Astrocyte (in vitro differentiated cells and primary cell): Measurements from ENCODE around the gene VTCN1. TPM values are rescaled to one million over a fixed set of nuclear protein-coding genes. Genes with fewer than 3 reads are reported as not detected.

Source experiments
- DNase-seq: peaks from one replicate; pipeline ENCODE4 v3.0.0-alpha.2; 2010; ENCODE audit warnings: low read depth
- FAIRE-seq: peaks from 2 replicates; lab custom pipeline; 2011; peaks lifted over from hg19 to GRCh38; lab: Jason Lieb, UNC
- H2AFZ ChIP-seq: 2 replicates; pipeline ENCODE4 v1.6.0; 2012; ENCODE audit warnings: low read depth, low read length, inconsistent platforms
- H3K27ac ChIP-seq: 2 replicates; pipeline ENCODE4 v1.5.1; 2011; ENCODE audit warnings: low read depth, low read length, inconsistent platforms
- H3K27me3 ChIP-seq: 2 replicates; pipeline ENCODE4 v1.6.0; 2011; ENCODE audit warnings: low read length, inconsistent platforms; ENCODE audit not compliant: insufficient read depth
- H3K36me3 ChIP-seq: 2 replicates; pipeline ENCODE4 v1.5.1; 2011; ENCODE audit warnings: low read length, inconsistent platforms; ENCODE audit not compliant: insufficient read depth
- H3K4me1 ChIP-seq: 2 replicates; pipeline ENCODE4 v1.5.1; 2011; ENCODE audit warnings: low read length, inconsistent platforms; ENCODE audit not compliant: insufficient read depth
- H3K4me2 ChIP-seq: 2 replicates; pipeline ENCODE4 v1.6.0; 2012; ENCODE audit warnings: low read length, inconsistent platforms
- H3K4me3 ChIP-seq: 2 replicates; pipeline ENCODE4 v1.5.1; 2011; ENCODE audit warnings: low read depth, mild to moderate bottlenecking, low read length, inconsistent platforms; ENCODE audit not compliant: insufficient read depth
- H3K79me2 ChIP-seq: 2 replicates; pipeline ENCODE4 v1.6.0; 2012; ENCODE audit warnings: mild to moderate bottlenecking, low read length, inconsistent platforms; ENCODE audit not compliant: insufficient read depth
- H3K9ac ChIP-seq: 2 replicates; pipeline ENCODE4 v1.6.0; 2012; ENCODE audit warnings: mild to moderate bottlenecking, low read length, inconsistent platforms
- H3K9me3 ChIP-seq: 2 replicates; pipeline ENCODE4 v1.5.1; 2012; ENCODE audit warnings: low read depth, mild to moderate bottlenecking, low read length, inconsistent platforms; ENCODE audit not compliant: insufficient read depth
- H4K20me1 ChIP-seq: 2 replicates; pipeline ENCODE4 v1.6.0; 2012; ENCODE audit warnings: low read length, inconsistent platforms; ENCODE audit not compliant: insufficient read depth
- H3K27ac Mint-ChIP-seq: one replicate; pipeline ENCODE4 v1.8.0; 2021; ENCODE audit warnings: mild to moderate bottlenecking, mixed read lengths; ENCODE audit not compliant: unreplicated experiment
- H3K27me3 Mint-ChIP-seq: one replicate; pipeline ENCODE4 v1.8.0; 2021; ENCODE audit warnings: low read depth, mixed read lengths; ENCODE audit not compliant: unreplicated experiment
- H3K36me3 Mint-ChIP-seq: one replicate; pipeline ENCODE4 v1.8.0; 2021; ENCODE audit warnings: low read depth, mixed read lengths; ENCODE audit not compliant: unreplicated experiment
- H3K4me1 Mint-ChIP-seq: one replicate; pipeline ENCODE4 v1.8.0; 2021; ENCODE audit warnings: low read depth, mixed read lengths; ENCODE audit not compliant: unreplicated experiment
- H3K4me3 Mint-ChIP-seq: one replicate; pipeline ENCODE4 v1.8.0; 2021; ENCODE audit warnings: mild to moderate bottlenecking, moderate library complexity, mixed read lengths; ENCODE audit not compliant: unreplicated experiment
- H3K9me3 Mint-ChIP-seq: one replicate; pipeline ENCODE4 v1.8.0; 2021; ENCODE audit warnings: mild to moderate bottlenecking, mixed read lengths; ENCODE audit not compliant: unreplicated experiment
- CTCF ChIP-seq: IDR thresholded peaks from 2 replicates; pipeline ENCODE4 v1.5.1; 2011; ENCODE audit warnings: low read depth, mild to moderate bottlenecking, inconsistent platforms, low read length, moderate library complexity; ENCODE audit not compliant: insufficient read depth
- EZH2 ChIP-seq: IDR thresholded peaks from 2 replicates; pipeline ENCODE4 v1.6.1; 2012; ENCODE audit warnings: mild to moderate bottlenecking, low read length, inconsistent platforms; ENCODE audit not compliant: insufficient read depth
- total RNA-seq: library from RNA; stranded (reverse); gene quantifications from 2 replicates; pipeline ENCODE4 v1.2.1, GENCODE V29; 2021

VTCN1 gene
- total RNA-seq, 1 donor from 2014 or later, result 1.3 TPM

- no peak overlapping the region for H3K4me3 ChIP-seq
- H3K9me3 ChIP-seq, result no peaks in the 10 kb centered on the region
- no peaks in the 10 kb centered on the region for H4K20me1 ChIP-seq
- FAIRE-seq (no peak), DNase-seq (no peak)
- H3K4me1 ChIP-seq, result no peaks in the 10 kb centered on the region
- Mint-ChIP-seq H3K4me3 (no peak overlapping the region), H3K36me3 (no peaks in the 10 kb centered on the region), H3K4me1 (no peaks in the 10 kb centered on the region), H3K27me3 (peaks cover 5% of the 10 kb centered on the region), H3K27ac (no peak overlapping the region), H3K9me3 (peaks cover 9% of the 10 kb centered on the region)
- TF ChIP-seq EZH2 (no peak), CTCF (no peak)
- no peak overlapping the region for H3K27ac ChIP-seq
- no peak overlapping the region for H3K9ac ChIP-seq
- H3K79me2 ChIP-seq, result no peaks in the 10 kb centered on the region
- no peak overlapping the region for H2AFZ ChIP-seq
- no peak overlapping the region for H3K4me2 ChIP-seq
- no peaks in the 10 kb centered on the region for H3K36me3 ChIP-seq
- H3K27me3 ChIP-seq, result no peaks in the 10 kb centered on the region
Observed at GRCh38 chr1:117229217-117229616, 18.5 kb upstream of the VTCN1 start.

GRCh38 chr1:117225931-117226330 lies 15.2 kb upstream of the VTCN1 start:
- DNase-seq (no peak), FAIRE-seq (no peak)
- Histone ChIP-seq H3K36me3 (no peaks in the 10 kb centered on the region), H3K27me3 (no peaks in the 10 kb centered on the region), H3K4me3 (no peak overlapping the region), H3K4me2 (no peak overlapping the region), H3K9ac (no peak overlapping the region), H3K9me3 (no peaks in the 10 kb centered on the region), H2AFZ (no peak overlapping the region), H3K27ac (no peak overlapping the region), H4K20me1 (no peaks in the 10 kb centered on the region), H3K79me2 (no peaks in the 10 kb centered on the region), H3K4me1 (no peaks in the 10 kb centered on the region)
- Mint-ChIP-seq H3K36me3 (no peaks in the 10 kb centered on the region), H3K27ac (no peak overlapping the region), H3K27me3 (peaks cover 5% of the 10 kb centered on the region), H3K4me3 (no peak overlapping the region), H3K9me3 (peaks cover 9% of the 10 kb centered on the region), H3K4me1 (no peaks in the 10 kb centered on the region)
- TF ChIP-seq EZH2 (no peak), CTCF (no peak)

- Mint-ChIP-seq H3K27ac (no peak overlapping the region), H3K27me3 (peaks cover 3% of the 10 kb centered on the region), H3K36me3 (no peaks in the 10 kb centered on the region), H3K4me1 (no peaks in the 10 kb centered on the region), H3K9me3 (peaks cover 19% of the 10 kb centered on the region), H3K4me3 (no peak overlapping the region)
- H4K20me1 ChIP-seq, result no peaks in the 10 kb centered on the region
- no peak overlapping the region for H2AFZ ChIP-seq
- H3K36me3 ChIP-seq, result no peaks in the 10 kb centered on the region
- H3K9me3 ChIP-seq, result no peaks in the 10 kb centered on the region
- H3K79me2 ChIP-seq, result no peaks in the 10 kb centered on the region
- H3K27ac ChIP-seq, result no peak overlapping the region
- H3K4me2 ChIP-seq, result no peak overlapping the region
- H3K27me3 ChIP-seq, result no peaks in the 10 kb centered on the region
- DNase-seq (no peak), FAIRE-seq (no peak)
- H3K4me1 ChIP-seq, result no peaks in the 10 kb centered on the region
- TF ChIP-seq CTCF, result no peak
- no peak for TF ChIP-seq EZH2
- H3K4me3 ChIP-seq, result no peak overlapping the region
- H3K9ac ChIP-seq, result no peak overlapping the region
Observed at GRCh38 chr1:117216718-117217117, 6.0 kb upstream of the VTCN1 start.
